Muscle layer of colon (tissue), 2 donors: ENCODE measurements around the gene PCDHGB2.
"Not testable (repeated sequence)": the region's sequence is repeated elsewhere in the genome, so short reads cannot be mapped to it uniquely, and the experiment has no call there.

Source experiments
- H3K27ac ChIP-seq: one replicate; pipeline ENCODE4 v1.7.0; 2013; ENCODE audit warnings: low read depth, mild to moderate bottlenecking, low read length, moderate library complexity
- H3K27me3 ChIP-seq, 2 donors: one replicate each; pipeline ENCODE4 v1.7.0; 2013; ENCODE audit warnings: low read length in 2 of 2, mild to moderate bottlenecking in 2 of 2; ENCODE audit not compliant: insufficient read depth in 2 of 2, control insufficient read depth in 1 of 2
- H3K36me3 ChIP-seq: one replicate; pipeline ENCODE4 v1.7.0; 2013; ENCODE audit warnings: mild to moderate bottlenecking, low read length; ENCODE audit not compliant: insufficient read depth
- H3K4me1 ChIP-seq: one replicate; pipeline ENCODE4 v1.7.0; 2013; ENCODE audit warnings: mild to moderate bottlenecking, low read length; ENCODE audit not compliant: insufficient read depth
- H3K4me3 ChIP-seq, 2 donors: one replicate each; pipeline ENCODE4 v1.7.0; 2013; ENCODE audit warnings: low read length in 2 of 2, low read depth in 1 of 2, mild to moderate bottlenecking in 1 of 2, moderate library complexity in 1 of 2
- H3K9ac ChIP-seq: one replicate; pipeline ENCODE4 v1.7.0; 2013; ENCODE audit warnings: low read length
- H3K9me3 ChIP-seq: one replicate; pipeline ENCODE4 v1.7.0; 2013; ENCODE audit warnings: mild to moderate bottlenecking, low read length
- donor health status: abdominal sarcoma.
- donor health status: Adenocarcinoma of cecum.

Gene PCDHGB2

DNA sequence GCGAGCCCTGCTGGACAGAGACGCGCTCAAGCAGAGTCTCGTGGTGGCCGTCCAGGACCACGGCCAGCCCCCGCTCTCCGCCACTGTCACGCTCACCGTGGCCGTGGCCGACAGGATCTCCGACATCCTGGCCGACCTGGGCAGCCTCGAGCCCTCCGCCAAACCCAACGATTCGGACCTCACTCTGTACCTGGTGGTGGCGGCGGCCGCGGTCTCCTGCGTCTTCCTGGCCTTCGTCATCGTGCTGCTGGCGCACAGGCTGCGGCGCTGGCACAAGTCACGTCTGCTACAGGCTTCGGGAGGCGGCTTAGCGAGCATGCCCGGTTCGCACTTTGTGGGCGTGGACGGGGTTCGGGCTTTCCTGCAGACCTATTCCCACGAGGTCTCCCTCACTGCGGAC, 27.2 kb upstream of the PCDHGB2 start:
- not testable (repeated sequence) for H3K36me3 ChIP-seq, H3K4me3 ChIP-seq, H3K4me1 ChIP-seq, H3K9ac ChIP-seq, H3K27me3 ChIP-seq, H3K27ac ChIP-seq
- peaks cover 42% of the 10 kb centered on the region for H3K9me3 ChIP-seq

DNA sequence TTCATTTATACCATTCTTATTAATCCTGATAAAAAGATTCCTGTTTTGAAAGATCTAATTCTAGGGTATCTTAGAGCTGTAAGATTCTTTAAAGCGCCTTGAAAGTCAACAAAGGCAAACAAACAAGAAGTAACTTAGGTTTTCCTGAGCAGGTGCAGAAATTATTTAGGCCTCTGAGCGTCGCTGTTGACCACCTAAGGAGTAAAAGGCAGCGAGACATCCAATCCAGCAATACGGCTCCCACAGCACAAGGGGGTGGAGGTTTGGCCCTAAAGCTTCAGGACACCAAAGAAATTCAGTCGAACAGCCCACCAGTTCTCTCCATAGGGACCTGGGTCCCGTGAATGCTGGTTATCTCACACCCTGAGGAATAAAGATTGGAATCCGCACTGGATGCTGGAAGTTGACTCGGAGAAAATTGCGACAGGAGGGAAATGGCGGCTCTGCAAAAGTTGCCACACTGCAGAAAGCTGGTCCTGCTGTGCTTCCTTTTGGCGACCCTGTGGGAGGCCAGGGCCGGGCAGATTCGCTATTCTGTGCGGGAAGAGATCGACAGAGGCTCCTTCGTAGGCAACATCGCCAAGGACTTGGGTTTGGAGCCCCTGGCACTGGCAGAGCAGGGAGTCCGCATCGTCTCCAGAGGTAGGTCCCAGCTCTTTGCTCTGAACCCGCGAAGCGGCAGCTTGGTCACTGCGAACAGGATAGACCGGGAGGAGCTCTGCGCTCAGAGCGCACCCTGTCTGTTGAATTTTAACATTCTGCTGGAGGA, 21.1 kb upstream of the PCDHGB2 start, which contains the start of gene PCDHGA2:
TSS of gene PCDHGA2 (plus strand) at position 223 of the 769 bp plus-strand sequence.
- no peaks in the 10 kb centered on the region for H3K4me1 ChIP-seq
- H3K36me3 ChIP-seq = no peaks in the 10 kb centered on the region
- peaks cover 0 to 6% of the 10 kb centered on the region in 2 donors for H3K27me3 ChIP-seq
- H3K27ac ChIP-seq = no peak within 1 kb of the TSS
- H3K9me3 ChIP-seq = peaks cover 59% of the 10 kb centered on the region
- H3K4me3 ChIP-seq = peak within 1 kb of the TSS; percentile 9 to 48
- no peak within 1 kb of the TSS for H3K9ac ChIP-seq

DNA sequence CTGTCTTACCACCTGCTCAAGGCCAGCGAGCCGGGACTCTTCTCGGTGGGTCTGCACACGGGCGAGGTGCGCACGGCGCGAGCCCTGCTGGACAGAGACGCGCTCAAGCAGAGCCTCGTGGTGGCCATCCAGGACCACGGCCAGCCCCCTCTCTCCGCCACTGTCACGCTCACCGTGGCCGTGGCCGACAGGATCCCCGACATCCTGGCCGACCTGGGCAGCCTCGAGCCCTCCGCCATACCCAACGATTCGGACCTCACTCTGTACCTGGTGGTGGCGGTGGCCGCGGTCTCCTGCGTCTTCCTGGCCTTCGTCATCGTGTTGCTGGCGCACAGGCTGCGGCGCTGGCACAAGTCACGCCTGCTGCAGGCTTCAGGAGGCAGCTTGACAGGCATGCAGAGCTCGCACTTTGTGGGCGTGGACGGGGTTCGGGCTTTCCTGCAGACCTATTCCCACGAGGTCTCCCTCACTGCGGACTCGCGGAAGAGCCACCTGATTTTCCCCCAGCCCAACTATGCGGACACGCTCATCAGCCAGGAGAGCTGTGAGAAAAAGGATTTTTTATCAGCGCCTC, 18.9 kb upstream of the PCDHGB2 start:
- not testable (repeated sequence) for H3K4me3 ChIP-seq, H3K4me1 ChIP-seq, H3K27me3 ChIP-seq, H3K27ac ChIP-seq, H3K36me3 ChIP-seq, H3K9ac ChIP-seq
- H3K9me3 ChIP-seq = peaks cover 73% of the 10 kb centered on the region

DNA sequence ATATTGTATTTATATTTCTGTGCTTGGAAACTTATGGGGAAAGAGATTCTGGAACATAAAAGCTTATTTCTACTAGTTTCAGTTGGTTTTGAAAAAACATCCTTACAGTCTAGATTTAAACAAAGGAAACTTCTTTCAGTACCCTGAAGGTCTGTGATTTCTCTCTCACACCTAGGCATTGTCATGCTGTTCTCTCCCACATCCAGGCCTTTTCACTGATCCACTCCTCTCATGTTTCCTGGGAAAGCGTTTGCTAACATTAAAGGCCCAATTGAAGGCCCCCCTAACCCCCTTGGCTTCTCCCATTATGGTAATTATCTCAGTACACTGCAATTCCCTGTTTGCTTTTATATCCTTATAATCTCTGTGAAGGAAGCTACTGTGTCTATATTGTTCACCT, 17.0 kb upstream of the PCDHGB2 start:
- Histone ChIP-seq H3K36me3 (no peaks in the 10 kb centered on the region), H3K9ac (no peak overlapping the region), H3K9me3 (peaks cover 69% of the 10 kb centered on the region), H3K27me3 (peaks cover 0 to 6% of the 10 kb centered on the region in 2 donors), H3K4me1 (no peaks in the 10 kb centered on the region), H3K27ac (no peak overlapping the region), H3K4me3 (no peak overlapping the region)

DNA sequence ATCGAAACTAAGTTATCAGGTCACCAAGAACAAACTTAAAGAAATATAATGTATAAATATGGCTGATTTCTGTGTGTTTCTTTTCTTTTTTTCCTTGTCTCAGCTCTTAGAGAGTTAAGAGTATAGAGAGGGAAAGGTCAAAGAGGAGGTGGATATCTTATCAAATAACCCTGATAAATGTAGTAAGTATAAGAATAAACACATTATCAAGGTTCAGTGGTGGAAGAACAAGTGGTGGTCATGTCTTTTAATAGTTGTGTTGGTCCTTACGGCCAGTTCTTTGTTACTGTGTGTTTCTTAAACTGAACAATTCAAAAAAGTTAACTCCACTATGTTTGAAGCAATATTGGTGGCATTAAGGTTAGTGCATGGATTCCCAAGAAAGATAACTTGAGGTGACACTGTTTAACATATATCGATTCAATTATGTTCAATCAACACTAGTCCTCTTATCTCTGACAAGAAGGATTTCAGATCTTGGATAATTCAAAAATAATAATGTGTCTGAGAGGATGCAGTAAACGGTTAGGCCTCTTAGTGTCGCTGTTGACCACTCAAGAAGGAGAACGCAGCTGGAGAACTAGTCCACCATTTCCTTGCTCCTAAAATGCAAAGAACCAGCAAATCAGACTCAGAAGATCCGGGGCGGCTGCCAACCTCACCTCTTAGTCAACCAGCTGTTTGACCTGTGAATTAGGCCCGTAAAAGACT, 16.4 kb upstream of the PCDHGB2 start, which contains the start of gene PCDHGA3:
TSS of gene PCDHGA3 (plus strand) at position 588 of the 711 bp plus-strand sequence. CDS start 205 bp downstream, outside the sequence.
- Histone ChIP-seq H3K27ac (no peak within 1 kb of the TSS), H3K27me3 (peaks cover 0 to 6% of the 10 kb centered on the region in 2 donors), H3K4me1 (no peaks in the 10 kb centered on the region), H3K36me3 (no peaks in the 10 kb centered on the region), H3K9ac (no peak within 1 kb of the TSS), H3K9me3 (peaks cover 64% of the 10 kb centered on the region), H3K4me3 (peak within 1 kb of the TSS in 1 of 2 donors; percentile 19)

DNA sequence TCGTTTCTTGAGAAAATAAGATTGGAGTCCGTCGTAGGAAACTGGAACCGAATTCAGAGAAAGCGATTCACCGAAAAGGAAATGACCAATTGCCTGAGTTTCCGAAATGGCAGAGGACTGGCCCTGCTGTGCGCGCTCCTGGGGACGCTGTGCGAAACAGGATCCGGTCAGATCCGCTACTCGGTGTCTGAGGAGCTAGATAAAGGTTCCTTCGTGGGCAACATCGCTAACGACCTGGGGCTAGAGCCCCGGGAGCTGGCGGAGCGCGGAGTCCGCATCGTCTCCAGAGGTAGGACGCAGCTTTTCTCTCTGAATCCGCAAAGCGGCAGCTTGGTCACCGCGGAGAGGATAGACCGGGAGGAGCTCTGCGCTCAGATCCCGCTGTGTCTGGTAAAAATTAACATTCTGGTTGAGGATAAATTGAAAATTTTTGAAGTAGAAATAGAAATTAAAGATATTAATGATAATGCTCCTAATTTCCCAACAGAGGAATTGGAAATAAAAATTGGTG, 15.8 kb upstream of the PCDHGB2 start:
- peaks cover 0 to 2% of the 10 kb centered on the region in 2 donors for H3K27me3 ChIP-seq
- no peaks in the 10 kb centered on the region for H3K36me3 ChIP-seq
- H3K9me3 ChIP-seq = peaks cover 64% of the 10 kb centered on the region
- no peak overlapping the region for H3K9ac ChIP-seq
- H3K4me1 ChIP-seq = no peaks in the 10 kb centered on the region
- H3K4me3 ChIP-seq = peak overlapping the region in 1 of 2 donors; percentile 19
- no peak overlapping the region for H3K27ac ChIP-seq

DNA sequence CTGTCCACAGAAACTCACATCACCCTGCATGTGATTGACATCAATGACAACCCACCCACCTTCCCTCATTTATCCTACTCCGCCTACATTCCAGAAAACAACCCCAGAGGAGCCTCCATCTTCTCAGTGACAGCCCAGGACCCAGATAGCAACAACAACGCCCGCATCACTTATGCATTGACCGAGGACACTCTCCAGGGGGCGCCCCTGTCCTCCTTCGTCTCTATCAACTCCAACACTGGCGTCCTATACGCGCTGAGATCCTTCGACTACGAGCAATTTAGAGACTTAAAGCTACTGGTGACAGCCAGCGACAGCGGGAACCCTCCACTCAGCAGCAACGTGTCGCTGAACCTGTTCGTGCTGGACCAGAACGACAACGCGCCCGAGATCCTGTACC, 14.5 kb upstream of the PCDHGB2 start:
- Histone ChIP-seq H3K27me3 (no peaks in the 10 kb centered on the region), H3K27ac (no peak overlapping the region), H3K4me3 (peak overlapping the region in 1 of 2 donors; percentile 11), H3K4me1 (no peaks in the 10 kb centered on the region), H3K36me3 (no peaks in the 10 kb centered on the region), H3K9me3 (peaks cover 60% of the 10 kb centered on the region), H3K9ac (no peak overlapping the region)

DNA sequence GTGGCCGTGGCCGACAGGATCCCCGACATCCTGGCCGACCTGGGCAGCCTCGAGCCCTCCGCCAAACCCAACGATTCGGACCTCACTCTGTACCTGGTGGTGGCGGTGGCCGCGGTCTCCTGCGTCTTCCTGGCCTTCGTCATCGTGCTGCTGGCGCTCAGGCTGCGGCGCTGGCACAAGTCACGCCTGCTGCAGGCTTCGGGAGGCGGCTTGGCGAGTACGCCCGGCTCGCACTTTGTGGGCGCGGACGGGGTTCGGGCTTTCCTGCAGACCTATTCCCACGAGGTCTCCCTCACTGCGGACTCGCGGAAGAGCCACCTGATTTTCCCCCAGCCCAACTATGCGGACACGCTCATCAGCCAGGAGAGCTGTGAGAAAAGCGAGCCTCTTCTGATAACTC, 13.8 kb upstream of the PCDHGB2 start:
- not testable (repeated sequence) for H3K27ac ChIP-seq, H3K4me3 ChIP-seq, H3K4me1 ChIP-seq, H3K9ac ChIP-seq, H3K36me3 ChIP-seq, H3K27me3 ChIP-seq
- H3K9me3 ChIP-seq = peaks cover 63% of the 10 kb centered on the region

DNA sequence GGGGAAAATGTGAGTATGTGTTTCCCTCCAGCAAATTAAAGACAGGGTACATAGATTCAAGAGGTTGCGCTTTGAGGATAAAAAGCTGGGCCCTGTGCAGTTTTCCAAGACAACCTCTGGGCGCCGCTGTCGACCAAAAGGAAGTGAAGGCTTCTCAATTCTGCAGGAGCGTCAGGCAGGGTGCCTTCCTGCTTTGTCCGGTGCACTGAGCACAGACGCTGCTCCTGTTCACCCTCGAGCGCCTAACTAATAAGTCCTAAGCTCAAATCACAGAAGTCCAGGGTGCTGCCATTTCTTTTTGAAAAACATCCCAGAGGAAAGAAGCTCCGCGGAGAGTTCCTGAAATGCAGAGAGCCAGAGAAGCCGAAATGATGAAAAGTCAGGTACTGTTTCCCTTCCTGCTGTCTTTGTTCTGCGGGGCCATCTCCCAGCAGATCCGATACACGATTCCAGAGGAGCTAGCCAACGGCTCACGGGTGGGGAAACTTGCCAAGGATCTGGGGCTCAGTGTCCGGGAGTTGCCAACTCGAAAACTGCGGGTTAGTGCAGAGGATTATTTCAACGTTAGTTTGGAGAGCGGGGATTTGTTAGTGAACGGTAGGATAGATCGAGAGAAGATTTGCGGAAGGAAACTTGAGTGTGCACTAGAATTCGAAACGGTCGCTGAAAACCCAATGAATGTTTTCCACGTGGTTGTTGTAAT, 9.7 kb upstream of the PCDHGB2 start, which contains the start of gene PCDHGB1:
TSS of gene PCDHGB1 (plus strand) at position 183 of the 703 bp plus-strand sequence. CDS start at position 345, 162 bp downstream.
- Histone ChIP-seq H3K4me3 (peak within 1 kb of the TSS; percentile 4 to 42), H3K27ac (no peak within 1 kb of the TSS), H3K36me3 (no peaks in the 10 kb centered on the region), H3K27me3 (no peaks in the 10 kb centered on the region), H3K4me1 (no peaks in the 10 kb centered on the region), H3K9me3 (peaks cover 44% of the 10 kb centered on the region), H3K9ac (no peak within 1 kb of the TSS)

DNA sequence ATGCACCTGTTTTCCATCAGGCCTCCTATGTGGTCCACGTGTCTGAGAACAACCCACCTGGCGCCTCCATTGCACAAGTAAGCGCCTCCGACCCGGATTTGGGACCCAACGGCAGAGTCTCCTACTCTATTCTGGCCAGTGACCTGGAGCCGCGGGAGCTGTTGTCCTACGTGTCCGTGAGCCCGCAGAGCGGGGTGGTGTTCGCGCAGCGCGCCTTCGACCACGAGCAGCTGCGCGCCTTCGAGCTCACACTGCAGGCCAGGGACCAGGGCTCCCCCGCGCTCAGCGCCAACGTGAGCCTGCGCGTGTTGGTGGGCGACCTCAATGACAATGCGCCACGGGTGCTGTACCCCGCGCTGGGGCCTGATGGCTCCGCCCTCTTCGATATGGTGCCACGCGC, 8.2 kb upstream of the PCDHGB2 start:
- H3K4me3 ChIP-seq = peak overlapping the region in 1 of 2 donors; percentile 42
- peaks cover 55% of the 10 kb centered on the region for H3K9me3 ChIP-seq
- no peak overlapping the region for H3K27ac ChIP-seq
- H3K27me3 ChIP-seq = no peaks in the 10 kb centered on the region
- no peaks in the 10 kb centered on the region for H3K4me1 ChIP-seq
- no peak overlapping the region for H3K9ac ChIP-seq
- H3K36me3 ChIP-seq = no peaks in the 10 kb centered on the region
